Prostate gland (tissue), 2 donors: ENCODE results near the gene GDNF.

Experiments used
- POLR2A ChIP-seq: fragments of 450-650 bp; IDR thresholded peaks from one replicate; pipeline ENCODE4 v1.6.1; 2016; ENCODE audit warnings: antibody characterized with exemption, mild to moderate bottlenecking
- POLR2AphosphoS5 ChIP-seq: sonication (generic); formaldehyde crosslinking; IDR thresholded peaks from one replicate; pipeline ENCODE4 v1.6.1; 2017; ENCODE audit warnings: antibody characterized with exemption
- TF ChIP-seq, protein P1 (sequence below), 4 experiments: fragments of 200-600 bp in 2 of 4; fragments of 450-650 bp in 2 of 4; sonication (generic) in 2 of 4; IDR thresholded peaks; 1 replicate in 3 of 4; 2 replicates in 1 of 4; pipeline ENCODE4 v1.5.1; 2016 to 2019; ENCODE audit warnings: antibody characterized with exemption in 4 of 4, mild to moderate bottlenecking in 2 of 4, moderate library complexity in 2 of 4

DNA sequence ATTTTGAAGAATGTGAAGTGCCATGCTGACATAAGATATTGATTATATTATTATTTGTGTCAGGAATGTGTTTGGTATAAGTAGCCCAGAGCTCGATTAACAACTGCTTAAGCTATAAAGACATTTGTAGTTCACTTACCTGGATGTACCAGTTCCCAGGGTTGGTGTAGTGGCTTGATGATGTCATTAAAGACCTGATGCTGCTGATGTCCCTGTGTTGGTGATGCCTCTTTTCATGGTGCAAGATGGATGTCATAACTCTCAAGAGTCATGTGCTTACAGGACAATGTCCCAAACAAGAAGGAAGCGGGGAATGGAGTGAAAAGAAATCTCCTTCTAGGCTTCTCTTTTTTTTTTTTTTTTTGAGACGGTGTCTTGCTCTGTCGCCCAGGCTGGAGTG is 11.5 kb upstream of the GDNF start:
- TF ChIP-seq, protein P1, sequence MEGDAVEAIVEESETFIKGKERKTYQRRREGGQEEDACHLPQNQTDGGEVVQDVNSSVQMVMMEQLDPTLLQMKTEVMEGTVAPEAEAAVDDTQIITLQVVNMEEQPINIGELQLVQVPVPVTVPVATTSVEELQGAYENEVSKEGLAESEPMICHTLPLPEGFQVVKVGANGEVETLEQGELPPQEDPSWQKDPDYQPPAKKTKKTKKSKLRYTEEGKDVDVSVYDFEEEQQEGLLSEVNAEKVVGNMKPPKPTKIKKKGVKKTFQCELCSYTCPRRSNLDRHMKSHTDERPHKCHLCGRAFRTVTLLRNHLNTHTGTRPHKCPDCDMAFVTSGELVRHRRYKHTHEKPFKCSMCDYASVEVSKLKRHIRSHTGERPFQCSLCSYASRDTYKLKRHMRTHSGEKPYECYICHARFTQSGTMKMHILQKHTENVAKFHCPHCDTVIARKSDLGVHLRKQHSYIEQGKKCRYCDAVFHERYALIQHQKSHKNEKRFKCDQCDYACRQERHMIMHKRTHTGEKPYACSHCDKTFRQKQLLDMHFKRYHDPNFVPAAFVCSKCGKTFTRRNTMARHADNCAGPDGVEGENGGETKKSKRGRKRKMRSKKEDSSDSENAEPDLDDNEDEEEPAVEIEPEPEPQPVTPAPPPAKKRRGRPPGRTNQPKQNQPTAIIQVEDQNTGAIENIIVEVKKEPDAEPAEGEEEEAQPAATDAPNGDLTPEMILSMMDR (IDR thresholded peaks at IDR 0.05) = no peak
- TF ChIP-seq POLR2A (no peak), POLR2AphosphoS5 (no peak)
